AG20443 (cell line): ENCODE results near the gene FANCI.

Experiments
- DNase-seq: peaks from one replicate; pipeline ENCODE4 v3.0.0; 2012; ENCODE audit warnings: low spot score, mixed read lengths

The FANCI gene

DNA sequence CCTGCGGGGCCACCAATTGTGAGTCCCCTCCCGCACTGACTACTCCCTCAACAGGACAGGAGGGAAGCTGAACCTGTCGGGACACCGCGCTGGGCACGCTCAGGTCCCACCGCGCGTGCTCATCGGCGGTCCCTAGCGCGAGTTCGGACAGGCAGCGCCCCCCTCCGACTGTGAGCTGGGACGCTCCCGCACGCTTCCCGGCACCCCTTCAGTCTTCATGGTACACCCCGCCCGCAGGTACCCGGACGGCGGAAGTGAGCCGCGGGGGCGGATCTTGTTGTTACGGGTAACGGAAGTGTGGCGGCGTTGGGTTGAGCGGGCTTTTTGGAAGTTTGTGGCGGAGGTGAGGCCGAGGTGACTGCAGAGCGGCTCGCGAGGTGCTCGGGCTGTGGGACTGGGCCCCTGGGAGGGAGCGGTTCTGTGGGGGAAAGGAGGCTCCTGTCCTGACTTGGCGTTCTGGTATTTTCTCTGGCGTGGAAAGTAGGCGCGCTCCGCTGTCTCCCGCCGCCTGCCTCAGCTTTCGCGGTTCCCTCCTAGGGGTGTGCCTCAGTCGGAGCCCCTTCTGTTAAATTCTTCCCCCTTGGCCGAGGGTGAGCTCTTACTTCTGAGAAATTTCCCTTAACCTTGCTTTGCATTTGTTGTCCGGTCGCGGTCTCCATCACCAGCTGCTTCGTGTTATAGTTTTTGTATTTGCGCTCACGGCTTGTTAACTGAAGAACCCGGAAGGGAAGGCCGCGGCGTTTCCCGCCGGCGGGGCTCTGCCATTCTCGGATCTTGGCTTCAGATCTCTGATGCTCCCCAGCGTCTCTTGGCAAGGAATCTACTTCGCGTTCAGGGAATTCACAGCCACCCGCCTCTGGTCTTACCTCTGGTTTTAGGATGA, at the start of gene FANCI:
TSS of gene FANCI (plus strand) at position 289 of the 883 bp plus-strand sequence. CDS start 3,669 bp downstream, outside the sequence.
- DNase-seq = peak; percentile 98

DNA sequence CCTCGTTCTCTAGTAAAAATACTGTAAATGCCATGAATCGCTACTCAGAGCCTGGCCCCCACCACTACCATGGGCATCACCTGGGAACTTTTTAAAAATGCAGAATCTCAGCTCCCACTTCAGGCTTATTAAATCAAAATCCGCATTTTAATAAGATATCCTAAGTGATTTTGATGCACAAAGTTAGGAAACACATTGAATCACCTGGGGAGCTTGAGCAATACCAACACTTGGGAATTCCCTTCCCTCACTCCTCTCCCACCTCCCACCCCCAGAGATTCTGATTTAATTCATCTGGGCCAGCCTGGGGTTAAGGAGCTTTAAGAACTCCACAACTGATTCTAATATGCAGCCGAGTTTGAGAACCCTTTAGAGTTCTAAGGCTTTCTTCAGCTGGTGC, 49.2 kb upstream of the FANCI start:
- no peak for DNase-seq

DNA sequence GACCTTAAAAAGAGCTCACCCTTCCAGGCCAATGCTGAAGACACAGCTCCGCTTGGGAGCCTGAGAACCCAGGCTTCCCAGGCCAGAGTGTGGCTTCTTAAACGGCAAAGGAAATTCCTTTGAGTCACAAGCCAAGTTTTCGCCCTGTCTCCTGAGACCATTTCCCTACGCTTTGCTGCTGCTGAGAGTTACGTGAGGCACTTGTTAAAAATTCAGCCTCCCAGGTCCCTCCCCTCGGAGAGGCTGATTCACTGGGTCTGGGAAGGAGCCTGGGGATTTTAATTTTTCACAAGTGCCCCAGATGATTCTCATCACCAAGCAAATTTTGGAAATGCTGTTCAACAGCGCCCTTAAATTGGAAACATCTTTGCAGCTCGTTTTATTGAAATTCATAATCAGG, 47.9 kb upstream of the FANCI start:
- DNase-seq = peak; percentile 80

GRCh38 chr15:89196241-89196640, 47.5 kb upstream of the FANCI start:
- no peak for DNase-seq

DNA sequence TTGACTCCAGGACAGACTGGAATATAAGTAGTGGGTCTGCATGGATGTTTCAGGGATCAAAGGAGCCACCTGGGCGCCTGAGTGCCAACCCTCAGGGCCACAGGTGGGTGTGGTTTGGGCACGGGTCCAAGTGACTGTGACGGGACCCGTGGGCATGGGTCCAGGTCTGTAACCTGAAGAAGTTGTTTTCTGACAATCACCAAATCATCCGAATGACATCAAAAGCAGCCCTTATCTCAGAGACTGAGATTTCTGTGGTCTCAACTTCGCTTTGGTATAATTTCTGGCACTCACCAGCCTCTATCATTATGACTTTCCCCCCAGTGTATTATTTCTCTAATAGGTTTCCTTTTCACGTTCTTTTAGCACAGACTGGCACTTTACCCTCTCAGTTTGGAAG, 46.8 kb upstream of the FANCI start:
- DNase-seq = no peak

DNA sequence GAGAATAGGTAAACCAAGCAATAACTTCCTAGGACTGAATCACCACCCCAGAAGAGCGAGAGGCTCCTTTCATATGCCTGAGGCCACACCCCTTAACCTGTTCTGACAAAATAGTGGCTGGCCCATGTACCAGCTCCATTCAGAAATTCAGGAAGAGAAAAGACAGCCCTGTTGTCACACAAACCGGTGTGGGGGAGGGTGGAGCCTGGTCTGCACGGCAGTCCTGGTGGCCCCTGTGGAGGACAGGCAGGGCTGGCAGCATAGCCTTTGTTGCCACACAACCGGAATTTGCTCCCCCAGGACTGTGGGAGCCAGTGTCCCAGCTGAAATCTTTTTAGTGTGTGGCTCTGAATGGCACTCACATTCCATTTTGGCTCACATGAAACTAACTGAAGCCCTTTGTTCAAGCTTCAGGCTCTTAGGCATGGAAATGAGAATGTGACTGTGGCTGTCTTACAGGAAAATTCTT, 46.2 kb upstream of the FANCI start:
- peak; percentile 27 for DNase-seq

- DNase-seq = no peak
Measured at GRCh38 chr15:89198196-89198595, 45.6 kb upstream of the FANCI start.

DNA sequence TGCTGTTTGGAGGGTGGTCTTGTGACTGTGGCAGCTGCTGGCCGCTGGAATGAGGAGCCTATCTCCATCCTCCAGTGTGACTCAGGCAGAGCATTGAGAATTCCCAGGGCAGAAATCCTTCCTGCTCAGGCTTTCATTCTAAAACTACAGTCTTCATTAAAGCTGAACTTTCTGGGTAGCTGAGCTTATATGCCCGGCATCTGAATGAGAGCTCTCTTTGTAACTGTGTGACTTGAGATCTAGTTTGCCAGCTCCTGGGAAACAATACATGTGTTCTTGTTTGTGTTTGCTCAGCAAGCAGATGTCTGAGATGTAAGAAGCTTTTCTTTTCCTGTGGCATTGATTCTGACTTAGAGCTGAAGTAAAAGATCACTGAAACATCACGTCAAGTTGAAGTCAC, 44.8 kb upstream of the FANCI start:
- DNase-seq = no peak

- DNase-seq = no peak
Measured at GRCh38 chr15:89199746-89200145, 44.0 kb upstream of the FANCI start.

DNA sequence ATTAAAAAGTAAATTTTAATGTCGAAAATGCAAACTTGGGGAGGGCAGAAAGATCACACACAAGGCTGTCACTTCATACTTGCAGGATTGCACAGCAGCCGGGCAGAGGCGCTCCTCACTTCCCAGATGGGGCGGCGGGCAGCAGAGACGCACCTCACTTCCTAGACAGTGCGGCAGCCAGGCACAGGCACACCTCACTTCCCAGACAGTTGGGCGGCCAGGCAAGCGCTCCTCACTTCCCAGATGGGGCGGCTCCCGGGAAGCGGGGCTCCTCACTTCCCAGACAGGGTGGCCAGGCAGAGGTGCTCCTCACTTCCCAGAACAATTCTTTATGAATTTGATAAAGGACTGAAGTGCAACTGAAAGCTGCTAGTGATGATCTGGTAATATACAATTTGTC, 43.6 kb upstream of the FANCI start:
- DNase-seq = no peak

DNA sequence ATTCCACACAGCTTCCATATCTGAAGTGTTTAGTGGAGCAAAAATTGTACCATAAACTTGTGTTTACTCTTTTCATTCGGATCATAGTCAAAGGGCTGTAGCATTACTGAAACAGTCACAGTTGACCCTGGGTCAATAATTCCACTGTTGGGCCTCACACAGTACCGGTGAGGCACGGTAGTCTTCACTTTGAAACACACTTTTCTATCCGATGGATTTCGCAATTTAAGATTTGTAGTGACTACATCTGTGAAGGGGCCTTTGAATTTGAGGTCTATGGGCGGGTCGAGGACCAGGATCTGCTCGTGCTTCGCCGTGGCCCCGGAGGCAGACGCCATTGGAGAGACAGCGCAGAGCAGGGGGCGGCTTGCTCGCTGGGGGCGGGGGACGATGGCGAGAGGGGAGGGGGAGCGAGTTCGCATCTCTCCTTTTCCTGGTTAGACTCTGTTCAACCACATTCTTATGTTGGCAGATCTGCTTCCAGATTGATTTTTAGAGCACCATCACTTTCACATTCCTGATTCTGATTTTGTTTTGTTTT, 42.2 kb upstream of the FANCI start:
- DNase-seq = no peak

- no peak for DNase-seq
Measured at GRCh38 chr15:89203705-89204273, 40.0 kb upstream of the FANCI start.

GRCh38 chr15:89205991-89206585, 37.7 kb upstream of the FANCI start:
- no peak for DNase-seq

- DNase-seq = peak; percentile 93
Measured at GRCh38 chr15:89206908-89207331, 36.9 kb upstream of the FANCI start.

DNA sequence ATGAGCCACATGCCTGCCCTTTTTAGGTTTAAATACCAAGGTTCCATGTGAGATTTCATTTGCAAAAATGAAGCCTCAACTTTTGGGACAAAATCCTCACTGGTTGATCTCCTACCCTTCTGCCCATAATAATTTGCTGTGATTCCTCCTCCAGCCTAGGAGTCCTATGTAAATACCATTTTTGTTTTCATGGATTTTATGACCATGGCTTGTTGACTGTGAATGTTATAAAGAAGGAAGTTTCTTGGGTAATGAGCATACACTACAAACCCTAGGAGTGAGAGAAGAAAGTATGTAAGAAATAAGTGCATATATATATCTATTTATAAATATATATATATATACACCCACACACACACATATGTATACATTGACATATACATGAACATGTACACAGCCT, 35.5 kb upstream of the FANCI start:
- DNase-seq = no peak

DNA sequence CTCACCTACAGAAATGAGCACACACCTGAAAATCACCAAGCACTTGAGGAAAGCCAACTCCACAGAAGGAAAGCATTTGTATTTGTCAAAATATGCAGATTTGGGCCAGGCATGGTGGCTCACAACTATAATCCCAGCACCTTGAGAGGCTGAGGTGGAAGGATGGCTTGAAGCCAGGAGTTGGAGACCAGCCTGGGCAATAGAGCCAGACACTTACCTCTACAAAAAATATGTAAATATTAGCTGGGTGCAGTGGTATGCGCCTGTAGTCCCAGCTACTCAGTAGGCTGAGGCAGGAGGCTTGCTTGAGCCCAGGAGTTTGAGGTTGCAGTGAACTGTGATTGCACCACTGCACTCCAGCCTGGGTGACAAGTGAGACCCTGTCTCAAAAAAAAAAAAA, 34.7 kb upstream of the FANCI start:
- DNase-seq = no peak

DNA sequence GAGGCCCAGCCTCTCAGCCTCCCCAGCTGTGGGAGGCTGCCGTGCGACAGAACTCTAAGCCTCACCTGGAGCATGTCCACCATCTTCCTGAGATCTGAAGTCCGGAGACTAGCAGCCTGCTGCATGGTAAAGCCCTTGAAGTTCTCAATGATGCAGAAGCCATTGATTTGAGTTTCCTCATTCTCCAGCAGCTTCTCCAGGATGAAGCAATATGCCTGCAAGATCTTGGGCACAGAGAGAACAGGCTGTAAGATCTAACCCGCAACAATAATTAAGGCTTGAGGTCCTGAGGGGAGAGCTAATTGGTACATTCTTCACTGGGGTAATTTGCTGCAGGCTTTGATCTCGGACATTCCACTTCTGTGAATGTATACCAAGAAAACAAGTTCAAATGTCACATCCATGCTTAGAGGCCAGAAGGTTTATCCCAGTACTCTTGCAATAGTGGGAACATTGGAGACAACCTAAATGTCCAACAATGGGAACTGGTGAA, 32.1 kb upstream of the FANCI start:
- no peak for DNase-seq

DNA sequence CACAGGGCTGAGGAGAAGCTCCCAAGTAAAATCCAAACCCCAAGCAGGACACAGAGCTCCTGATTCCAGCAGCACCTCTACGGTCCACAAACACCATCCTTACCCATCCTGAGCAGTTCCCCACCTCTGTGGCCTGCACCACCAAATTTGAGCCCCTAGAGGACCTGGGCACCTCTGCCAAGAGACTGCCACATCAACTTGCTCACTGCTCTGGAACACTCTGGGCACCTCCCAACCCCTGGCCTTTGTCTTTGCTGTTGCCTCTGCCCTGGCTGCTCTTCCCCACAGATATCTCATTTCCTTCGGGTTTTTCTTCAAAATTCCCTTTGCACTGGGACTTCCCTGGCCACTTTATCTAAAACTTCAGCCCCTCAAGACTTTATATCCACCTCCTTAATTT, 28.2 kb upstream of the FANCI start:
- no peak for DNase-seq

GRCh38 chr15:89217031-89217430, 26.7 kb upstream of the FANCI start:
- DNase-seq = no peak

DNA sequence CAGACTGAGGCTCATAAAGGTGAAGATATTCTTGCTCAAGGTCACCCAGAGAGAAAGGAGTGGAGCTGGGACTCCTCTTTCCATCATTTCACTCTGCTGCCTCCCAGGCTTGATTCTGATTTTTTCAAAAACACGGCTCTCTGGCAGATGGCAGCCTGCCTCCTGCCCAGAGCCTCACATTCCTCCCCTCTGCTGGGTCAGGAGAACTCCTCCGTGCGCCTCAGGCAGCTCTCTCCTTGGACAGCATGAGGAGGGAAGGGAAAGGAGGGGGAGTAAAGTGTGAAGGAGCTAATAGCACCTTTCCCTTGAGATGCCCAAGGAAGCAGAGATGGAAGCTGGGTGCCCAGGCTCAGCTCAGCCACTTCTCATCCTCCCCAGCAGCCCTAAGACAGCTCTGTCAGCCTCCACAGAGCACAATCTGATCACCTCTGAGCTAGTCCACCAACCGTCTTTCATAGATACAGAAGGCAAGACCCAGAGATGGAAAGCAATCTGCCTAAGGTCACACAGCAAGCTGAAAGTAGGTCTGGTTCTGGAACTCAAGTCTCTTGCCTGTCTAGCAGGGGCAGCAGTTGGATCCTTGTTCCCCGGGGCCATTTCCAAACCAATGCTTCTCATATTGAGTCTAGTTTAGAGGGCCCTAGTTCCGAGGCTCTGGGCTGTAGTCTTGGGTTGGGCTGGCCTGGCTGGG, 25.9 kb upstream of the FANCI start:
- no peak for DNase-seq

GRCh38 chr15:89218531-89218930, 25.2 kb upstream of the FANCI start:
- no peak for DNase-seq

DNA sequence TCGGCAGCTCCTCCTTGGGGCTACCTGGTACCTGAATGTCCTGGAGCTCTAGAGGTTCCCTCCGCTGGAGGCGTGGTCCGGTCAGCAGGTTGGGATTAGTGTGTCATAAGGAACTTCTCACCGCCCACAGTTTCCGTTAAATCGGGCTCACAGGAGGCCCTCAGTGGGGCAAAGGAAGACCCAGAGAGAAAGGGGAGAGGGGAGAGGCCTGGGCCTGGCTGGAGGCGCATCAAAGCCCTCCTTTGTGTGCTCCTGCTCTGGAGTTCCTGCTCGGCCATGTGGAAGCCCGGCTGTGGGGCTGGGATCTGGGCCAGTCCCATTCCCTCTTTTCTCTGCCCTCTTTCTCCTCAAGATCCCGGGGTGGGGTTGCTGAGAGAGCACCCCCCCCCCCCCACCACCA, 22.2 kb upstream of the FANCI start, which contains the start of gene RLBP1:
TSS of gene RLBP1 (minus strand) at position 37 of the 400 bp plus-strand sequence. CDS start 2,604 bp downstream, outside the sequence.
- no peak for DNase-seq
